ENCODE measurements around the gene DLL3. TPM values are rescaled to one million over a fixed set of nuclear protein-coding genes. Genes with fewer than 3 reads are reported as not detected.

DLL3 gene
- total and polyA plus RNA-seq, 9 of the 15 experiments (the other 6 are each of a cell fraction or from before 2014, with no cell fraction given): 0.80 to 6.3 (median 1.2) TPM

GRCh38 chr19:39506598-39506943 is 7.8 kb downstream of the DLL3 start (continued):
- TF ChIP-seq ZNF407 (IDR thresholded peaks at IDR 0.05; ENCODE audit: low read depth) (0 out of 2 replicates have a peak, but pooled peaks have one; percentile 14), MEIS2 (IDR thresholded peaks at IDR 0.05; ENCODE audit: partially characterized antibody) (no peak), LARP7 (IDR thresholded peaks at IDR 0.05) (no peak), ARID3A (IDR thresholded peaks at IDR 0.05; ENCODE audit: borderline replicate concordance, low read depth, low read length) (no peak)

Data from K562 (cell line).